Measurements from ENCODE around the gene LHX5.

The LHX5 gene

DNA sequence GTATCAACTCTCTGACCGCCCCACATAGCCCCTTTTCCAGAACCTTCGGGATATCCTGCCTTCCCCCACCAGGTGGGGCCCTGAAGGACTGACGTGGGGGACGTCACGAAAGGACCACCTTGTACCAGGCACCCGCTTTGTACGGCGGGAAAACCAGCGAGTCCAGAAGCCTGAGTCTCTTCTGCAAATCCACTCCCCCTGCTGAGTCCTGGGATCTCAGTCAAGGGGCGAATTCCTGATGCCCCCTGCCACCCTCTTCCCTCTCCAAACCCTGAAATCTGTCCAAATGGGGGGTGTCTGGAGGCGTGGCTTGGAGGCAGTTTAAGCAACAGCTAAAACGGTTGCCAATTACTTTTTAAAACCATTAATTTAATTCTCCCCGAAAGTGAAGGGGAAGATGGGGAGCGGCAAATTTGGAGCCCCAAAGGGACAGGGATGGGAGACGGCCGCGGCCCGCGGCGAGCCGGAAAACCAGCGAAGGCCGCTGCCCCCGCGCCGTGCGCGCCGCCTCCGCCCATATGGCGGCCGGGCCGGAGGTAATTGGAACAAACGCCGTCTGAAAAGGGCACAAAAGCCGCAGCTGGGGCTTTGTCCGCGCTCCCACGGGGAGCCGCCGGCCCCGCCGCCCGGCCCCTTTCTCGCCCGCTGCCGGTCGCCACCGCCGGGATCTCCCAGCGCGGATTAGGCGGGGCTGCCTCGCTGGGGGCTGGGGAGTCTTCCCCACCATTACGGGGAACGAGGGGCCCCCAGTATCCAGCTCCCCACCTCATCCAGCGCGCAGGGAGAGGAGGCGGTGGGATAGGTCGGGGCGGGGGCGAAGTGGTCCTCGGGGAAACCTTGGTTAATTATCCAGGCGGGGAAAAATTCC, 6.6 kb downstream of the LHX5 start:
- DNase-seq (ENCODE audit: low read depth, low spot score): no peak

DNA sequence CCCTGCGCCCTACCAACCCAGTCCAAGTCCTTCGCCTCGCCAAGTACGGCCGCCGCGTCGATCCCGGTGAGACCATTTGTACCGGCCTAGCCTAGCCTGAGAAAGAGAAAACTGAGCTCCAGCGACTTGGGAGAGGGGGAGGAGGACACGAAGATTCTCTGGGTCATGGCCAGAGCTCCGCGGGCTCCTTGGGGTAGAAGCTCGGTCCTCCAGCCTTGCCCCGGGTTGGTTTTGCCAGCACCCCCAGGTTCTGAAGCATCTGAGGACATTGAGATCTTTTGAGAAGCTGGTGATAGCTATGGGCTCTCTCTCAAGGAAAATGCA, 7.3 kb downstream of the LHX5 start:
- DNase-seq (ENCODE audit: low read depth, low spot score): no peak

DNA sequence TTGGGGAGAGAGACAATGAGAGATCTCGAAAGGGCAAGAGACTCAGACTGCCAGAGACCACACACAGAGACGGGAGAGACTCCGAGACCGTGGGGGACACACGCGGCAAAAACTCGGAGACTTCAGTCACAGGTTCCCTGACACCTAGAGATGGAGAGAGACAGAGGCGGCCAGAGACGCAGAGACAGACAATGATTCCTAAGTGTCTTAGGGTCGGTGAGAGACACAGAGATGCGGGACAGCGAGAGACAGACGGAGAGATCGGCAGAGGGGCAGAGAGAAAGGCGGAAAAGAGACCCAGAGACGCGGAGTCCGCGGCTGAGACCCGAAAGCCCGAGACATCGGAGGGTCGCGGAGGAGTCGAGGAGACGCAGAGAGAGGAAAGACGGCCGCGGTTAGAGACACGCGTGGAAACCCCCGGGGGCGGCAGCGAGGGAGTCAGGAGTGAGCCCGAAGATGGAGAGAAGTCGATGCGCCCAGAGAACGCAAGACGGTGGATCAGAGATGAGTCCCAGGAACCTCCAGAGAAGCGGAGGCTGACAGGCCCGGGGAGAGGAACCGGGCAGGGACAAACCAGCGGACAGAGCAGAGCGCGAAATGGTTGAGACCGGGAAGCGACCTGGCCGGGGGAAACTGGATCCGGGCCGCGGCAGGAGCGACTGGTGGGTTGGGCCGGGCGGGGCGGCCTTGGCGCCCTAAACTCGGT, 7.8 kb downstream of the LHX5 start:
- DNase-seq (ENCODE audit: low read depth, low spot score): no peak

DNA sequence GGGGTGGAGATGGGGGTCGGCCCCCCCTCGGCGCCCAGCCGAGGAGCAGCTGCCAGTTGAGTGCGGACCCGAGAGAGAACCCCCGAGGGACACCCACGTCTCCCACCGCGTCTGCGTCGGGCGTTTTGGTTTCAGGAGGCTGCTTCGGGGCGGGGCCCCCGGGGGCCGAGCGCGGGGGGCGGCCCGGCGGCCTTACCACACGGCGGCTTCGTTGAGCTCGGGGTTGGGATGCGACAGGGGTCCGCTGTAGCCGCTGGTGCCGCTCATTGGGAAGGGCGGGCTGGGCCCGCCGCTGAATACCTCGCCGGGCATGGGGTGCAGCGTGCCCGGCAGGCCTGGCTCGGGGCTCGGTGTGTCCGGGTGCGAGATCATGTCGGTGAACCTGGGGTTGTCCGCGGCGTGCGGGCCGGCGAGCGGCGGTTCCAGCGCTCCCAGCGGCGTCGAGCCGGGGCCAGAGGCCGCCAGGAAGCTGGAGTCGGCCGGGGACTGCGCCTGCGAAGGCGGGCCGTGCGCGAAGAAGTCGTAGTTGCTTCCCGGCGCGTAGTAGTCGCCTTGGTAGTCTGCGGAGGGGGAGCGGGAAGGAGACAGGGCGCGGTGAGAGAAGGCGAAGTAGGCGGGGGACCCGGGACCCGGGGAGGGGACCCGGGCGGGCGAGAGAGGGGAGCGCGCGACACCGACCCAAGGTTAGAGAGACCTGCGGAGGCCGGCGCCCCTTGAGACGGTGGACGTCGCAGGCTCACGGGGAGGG, 8.5 kb downstream of the LHX5 start:
- DNase-seq (ENCODE audit: low read depth, low spot score): no peak

DNA sequence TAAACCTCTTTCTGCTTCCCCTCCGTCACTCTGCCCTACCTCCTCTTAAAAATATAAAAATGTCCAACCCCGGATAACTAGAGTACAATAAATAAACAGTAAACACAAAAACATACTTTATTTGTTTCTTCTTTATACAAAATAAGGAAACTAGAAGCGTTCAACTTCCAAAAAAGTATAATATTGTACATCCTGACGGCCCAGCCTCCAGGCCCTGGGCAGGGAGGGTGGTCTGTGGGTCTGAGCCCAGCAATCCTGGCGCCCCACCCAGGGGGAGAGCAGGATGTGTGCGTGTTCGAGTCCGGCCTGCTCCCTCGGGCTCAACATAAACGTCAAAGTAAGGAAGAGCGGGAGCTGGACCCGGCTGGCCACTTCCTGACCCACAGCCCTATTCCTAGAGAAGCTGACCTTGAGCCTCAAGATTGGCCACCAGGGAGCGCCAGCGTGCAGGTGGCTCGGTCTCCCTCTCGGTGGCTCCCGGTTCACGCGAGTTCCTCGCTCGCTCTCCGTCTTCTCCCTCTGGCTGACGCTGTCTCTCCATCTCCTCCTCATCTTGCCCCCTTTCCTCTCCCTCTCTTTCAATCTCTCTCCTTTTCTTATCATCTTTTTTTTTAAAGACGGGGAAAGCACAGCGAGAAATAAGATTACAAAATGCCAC, 9.4 kb downstream of the LHX5 start:
- no peak for DNase-seq (ENCODE audit: low read depth, low spot score)

DNA sequence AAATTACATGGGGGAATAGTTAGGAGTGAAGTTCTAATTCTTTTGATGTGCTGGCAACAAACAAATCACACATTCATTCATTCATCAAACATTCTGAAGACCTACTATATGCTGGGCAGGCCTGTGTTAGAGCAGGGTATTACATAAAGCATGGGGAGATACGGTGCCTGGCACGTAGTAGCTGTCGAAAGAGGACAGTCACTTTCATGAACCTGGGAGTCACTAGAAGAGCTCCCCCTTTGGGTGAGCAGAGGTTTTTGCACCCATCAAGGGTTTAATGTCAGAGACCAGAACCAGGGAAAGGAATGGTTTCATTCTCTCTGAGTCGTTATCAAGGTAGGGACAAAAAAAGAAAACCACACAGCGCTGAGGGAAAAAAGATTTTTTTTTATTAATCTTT, 10.0 kb downstream of the LHX5 start:
- no peak for DNase-seq (ENCODE audit: low read depth, low spot score)

DNA sequence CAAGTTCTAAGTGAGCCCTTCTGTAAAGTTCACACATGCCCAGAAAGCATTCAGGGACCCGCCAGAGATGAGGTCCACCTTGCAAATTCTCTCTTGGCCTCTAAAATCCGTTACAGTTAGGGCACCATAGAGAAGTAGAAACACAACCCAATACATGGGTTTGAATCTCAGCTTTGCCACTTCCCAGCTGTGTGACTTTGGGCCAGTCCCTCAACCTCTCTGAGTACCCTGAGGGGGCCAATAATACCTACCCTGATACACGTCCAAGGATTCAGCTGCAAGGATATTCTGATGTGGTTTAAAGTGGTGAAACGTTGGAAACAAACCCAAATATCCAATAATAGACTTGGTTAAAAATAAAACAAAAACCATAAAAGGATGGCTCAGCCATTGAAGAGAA, 11.7 kb downstream of the LHX5 start:
- no peak for DNase-seq (ENCODE audit: low read depth, low spot score)

DNA sequence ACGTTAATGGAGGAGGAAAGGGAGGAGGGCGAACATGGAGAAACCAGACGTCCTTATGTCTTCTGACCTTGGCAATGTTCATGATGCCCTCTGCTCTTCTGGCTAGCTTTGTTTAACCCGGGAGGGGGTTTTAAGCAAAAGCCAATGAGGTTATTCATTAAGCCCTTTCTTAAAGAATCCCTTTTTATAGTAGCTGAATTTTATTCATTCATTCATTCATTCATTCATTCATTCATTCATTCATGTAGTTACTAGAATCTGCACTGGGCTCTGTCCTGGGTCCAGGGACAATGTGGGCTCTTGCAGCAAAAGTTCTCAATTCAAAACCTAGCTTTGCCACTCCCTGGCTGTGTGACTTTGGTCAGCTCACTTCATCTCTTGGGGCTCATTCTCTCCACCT, 14.0 kb downstream of the LHX5 start:
- DNase-seq (ENCODE audit: low read depth, low spot score): no peak

DNA sequence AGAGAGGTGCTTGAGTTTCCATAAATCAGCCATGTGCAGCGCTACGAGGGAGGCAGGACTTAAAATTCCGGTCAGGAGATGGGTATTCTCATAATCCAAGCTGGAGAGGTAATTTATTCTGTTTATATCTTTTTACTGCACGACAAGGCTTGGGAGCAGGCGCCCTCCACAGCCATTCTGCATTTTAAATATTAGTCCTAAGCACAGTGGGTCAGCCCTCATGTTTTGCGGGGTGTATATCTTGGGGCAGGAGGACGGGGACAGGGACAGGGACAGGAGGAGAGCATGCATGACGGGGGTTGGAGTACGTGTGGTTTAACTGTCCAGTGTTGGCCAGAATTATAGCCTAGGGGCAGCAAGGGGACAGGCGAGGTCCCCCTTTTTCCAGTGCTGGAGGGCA, 14.5 kb downstream of the LHX5 start:
- DNase-seq (ENCODE audit: low read depth, low spot score): no peak

DNA sequence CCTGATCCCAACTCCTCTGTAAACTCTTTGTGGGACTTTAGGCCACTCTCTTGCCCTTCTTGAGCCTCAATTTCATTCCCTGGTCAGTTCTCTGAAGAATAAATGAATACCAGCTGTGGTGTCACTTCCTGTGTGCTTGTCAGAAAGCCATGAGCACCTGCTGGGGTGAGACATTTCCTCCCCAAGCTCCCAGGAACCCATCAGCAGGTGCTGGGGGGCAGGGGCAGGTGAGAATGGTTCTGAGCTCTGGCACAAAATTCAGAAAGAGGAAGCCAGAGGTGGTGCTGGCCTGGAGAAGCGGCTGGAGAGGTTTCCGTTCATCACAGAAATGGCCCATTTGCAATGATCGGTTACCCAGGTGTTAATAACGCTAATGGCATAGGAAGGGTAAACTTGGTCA, 14.9 kb downstream of the LHX5 start:
- DNase-seq (ENCODE audit: low read depth, low spot score): no peak

DNA sequence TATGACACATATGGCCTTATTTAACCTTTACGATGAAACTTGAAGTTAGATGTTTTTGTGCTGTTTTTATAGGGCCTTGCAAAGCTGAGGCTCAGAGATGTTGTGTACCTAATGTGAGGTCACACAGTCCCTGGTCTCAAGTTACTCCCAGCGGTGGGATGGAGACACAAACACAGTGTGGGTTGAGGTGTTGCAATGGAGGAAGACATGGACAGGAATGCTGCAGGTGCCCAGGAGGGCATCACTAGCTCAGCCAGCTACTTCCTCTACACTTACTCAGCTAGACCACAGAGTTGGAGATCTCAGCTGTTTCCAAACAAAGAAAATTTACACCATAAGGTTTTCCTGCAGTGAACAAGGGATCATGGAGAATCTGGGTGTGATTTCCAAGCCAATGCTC, 15.5 kb downstream of the LHX5 start:
- DNase-seq (ENCODE audit: low read depth, low spot score): no peak

DNA sequence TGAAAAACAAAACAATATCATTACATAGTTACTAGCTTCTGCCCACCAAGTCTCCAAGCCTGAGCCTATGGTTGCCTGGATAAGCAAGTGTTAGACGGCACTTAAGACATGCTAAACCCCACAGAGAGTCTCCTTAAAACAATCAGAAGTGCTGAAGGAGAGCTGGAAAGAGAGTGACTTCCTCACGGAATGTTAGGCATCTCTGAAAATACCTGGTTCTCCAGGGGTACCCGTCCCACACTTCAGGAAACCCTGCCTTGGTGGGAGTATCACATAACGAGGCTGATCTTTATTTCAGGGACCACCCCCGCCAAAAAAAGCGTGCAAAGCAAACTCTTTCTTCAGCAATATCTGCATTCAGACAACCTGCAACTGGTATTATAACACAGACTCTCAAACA, 18.3 kb downstream of the LHX5 start:
- no peak for DNase-seq (ENCODE audit: low read depth, low spot score)

DNA sequence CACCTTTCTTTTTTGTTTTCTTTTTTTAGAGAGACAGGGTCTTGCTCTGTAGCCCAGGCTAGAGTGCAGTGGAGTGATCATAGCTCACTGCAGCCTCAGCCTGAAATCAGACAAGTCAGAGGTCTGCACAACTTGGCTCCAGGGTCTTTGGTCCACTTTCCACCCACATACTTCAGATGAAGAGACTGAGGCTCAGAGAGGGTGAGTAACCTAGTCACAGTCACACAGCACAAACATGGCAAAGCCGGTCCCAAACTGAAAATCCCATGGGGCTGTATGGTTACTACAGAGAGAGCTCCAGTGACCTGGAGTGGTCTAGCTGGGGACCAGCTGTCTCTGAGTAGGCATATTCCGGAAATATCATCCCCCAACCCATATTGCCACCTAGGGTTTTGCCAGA, 19.2 kb downstream of the LHX5 start:
- no peak for DNase-seq (ENCODE audit: low read depth, low spot score)

DNA sequence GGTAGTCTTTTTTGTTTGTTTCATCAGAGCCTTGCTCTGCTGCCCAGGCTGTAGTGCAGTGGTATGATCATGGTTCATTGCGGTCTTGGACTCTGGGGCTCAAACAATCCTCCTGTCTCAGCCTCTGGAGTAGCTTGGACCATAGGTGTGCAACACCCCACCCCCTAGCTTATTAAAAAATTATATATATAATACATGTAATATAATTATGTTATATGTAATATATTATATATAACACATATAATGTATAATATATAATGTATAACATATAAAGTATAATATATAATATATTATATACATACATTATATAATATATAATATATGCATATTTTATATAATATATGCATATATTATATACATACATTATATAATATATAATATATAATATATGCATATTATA, 21.8 kb downstream of the LHX5 start:
- DNase-seq (ENCODE audit: low read depth, low spot score): no peak

DNA sequence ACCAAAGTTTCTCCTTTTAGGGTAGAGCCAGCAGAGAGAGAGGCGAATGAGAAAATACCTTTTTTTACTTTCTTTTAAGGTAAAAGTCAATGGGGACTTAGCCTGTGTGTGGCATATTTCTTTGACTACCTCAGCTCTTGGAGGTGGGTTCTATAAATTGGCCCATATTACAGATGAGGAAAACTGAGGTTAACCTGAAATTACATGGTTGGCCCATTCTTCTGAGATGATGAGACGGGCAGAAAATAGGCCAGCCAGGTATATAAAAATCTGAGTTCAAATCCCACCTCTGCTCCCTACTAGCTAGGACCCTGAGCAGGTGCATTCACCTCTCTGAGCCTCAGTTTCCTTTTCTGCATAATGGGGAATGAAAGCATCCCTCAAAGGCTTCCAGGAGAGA, 22.4 kb downstream of the LHX5 start:
- DNase-seq (ENCODE audit: low read depth, low spot score): no peak

DNA sequence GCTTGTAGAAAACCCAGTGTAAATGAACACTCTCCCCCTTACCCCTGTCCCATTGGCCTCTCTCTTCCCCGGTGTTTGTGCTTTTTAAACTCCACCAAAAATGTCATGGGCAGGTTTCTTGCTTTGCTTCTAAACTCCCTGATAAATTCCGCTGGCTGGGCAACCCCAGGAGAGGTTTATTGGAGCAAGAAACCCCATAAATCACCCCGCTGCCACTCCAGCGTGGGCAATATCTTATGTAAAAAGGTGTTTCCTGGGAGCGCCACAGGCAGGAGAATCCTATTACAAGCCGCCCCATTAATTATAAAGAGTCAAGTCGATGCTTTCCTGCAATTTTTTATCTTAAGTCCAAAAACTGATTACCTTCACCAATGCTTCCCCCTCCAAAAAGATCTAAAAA, 22.8 kb downstream of the LHX5 start:
- no peak for DNase-seq (ENCODE audit: low read depth, low spot score)

DNA sequence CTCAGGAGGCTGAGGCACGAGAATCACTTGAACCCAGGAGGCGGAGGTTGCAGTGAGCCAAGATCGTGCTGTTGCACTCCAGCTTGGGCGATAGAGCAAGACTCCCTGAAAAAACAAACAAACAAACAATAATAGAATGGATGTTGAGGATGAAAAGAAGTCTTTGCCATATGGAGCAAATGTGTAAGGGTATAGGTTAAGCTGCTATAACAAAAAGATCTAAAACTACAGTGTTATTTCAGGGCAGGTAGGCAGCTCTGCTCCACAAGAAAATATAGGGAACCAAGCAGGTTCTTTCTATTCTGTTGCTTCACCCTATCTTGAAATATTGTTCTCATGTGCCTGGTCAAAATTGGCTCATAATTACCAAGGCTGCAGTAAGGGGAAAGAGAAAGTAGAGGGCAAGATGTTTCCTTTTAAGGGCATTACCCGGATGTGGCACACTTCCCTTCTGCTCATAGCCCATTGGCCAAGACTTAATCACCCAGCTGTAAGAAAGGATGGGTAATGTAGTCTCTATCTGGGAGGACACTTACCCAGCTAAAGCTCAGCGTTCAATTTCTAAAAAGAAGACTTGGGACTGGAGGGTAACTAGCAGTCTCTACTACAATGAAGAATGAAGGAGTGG, 26.0 kb downstream of the LHX5 start:
- no peak for DNase-seq (ENCODE audit: low read depth, low spot score)

DNA sequence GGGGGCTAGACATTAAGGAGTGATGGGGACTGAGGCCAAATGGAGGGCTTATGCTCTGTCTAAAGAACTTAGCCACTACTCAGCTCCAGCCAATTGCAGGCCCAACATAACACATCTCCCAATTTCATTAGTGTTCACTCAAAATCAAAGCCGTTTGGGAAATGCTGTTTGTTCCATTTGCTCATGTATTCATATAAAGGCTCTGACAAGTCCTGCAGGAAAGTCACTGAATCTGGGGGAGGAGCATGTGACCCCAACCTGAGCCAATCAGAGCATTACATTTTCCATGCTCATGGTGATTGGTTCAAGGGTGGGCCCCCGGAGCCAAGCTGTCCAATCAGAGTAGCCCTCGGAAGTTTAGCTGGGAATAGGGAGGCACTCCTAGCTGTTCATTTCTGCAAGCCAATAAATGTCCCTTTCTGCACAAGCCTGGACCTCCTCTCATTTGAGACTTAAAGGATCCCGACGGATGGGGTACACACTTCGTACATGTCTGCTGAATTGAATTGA, 28.6 kb downstream of the LHX5 start:
- DNase-seq (ENCODE audit: low read depth, low spot score): no peak

DNA sequence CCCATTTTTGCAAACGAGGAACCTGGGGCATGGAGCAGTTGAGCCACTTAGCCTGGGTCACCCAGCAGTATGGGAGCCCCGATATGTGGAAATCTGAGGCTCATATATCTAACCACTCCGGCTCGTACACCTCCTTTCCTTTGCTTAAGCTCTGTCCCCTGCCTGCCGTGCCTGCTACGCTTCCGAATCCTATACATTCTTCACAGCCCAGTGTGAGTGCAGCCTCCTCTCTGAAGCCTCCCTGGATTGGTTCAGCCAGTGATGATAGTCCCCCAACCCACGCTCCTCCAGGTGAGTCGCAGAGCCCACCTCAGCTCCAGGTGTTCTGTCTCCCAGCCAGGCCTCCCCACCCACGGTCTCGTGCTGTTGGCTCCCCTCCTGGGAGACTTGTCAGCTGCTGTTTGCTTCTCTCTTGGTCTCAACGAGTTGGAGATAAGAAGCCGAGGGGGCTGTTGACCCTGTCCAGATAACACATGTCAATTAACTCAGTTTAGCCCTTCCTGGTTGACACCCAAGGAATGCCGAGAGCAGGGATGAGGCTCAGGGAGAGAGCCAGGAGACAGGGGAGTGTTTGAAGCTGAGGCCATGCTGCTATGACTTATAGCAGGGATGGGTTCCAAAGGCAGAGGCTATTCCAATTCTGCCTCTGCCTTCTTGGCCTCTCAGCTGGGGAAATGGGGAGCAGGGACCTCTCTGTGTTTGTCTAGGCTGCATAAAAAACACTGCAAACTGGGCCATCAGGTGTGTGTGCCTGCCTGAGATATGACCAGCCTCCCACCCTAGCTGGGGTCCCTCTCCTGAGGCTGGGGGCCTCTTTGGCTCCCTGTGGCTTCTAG, 30.5 kb downstream of the LHX5 start:
- no peak for DNase-seq (ENCODE audit: low read depth, low spot score)

DNA sequence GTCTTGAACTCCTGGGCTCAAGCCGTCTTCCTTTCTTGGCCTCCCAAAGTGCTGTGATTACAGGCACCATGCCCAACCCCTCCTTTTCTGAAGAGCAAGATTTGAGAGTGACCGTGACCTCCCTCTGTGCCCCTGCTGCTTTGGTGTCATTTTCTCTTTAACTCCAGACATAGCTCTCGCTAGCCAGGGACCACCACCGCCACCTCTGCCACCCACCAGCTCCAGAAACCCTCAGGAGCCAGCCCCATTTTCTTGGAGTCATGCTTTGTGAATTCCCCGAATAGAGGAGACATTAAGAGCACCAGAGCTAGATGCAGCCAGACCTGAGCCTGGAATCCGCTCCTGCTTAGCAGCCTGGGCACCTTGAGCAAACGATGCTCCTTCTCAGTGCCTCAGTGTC, 31.3 kb downstream of the LHX5 start:
- no peak for DNase-seq (ENCODE audit: low read depth, low spot score)

DNA sequence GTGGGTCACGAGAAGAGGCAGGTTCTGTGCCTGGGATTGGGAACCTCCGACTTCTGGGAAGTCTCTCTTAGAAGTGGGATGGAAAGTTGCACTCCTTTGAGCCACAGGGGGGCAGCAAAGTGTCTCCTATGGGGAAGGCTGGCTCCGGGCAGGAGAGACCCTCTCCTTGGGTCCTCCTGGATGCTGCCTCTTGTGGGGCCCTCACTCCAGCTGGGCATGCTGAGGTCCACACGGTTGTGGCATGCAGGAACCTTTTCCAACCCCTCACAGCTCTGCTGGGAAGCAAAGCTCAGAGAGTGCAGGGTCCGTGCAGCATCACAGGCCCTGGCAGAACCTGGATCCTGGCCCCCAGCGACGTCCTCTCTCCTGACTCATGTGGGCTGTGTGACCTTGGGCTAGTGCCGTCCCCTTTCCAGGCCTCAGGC, 32.1 kb downstream of the LHX5 start:
- DNase-seq (ENCODE audit: low read depth, low spot score): no peak
